Activated naive CD4-positive, alpha-beta T cell treated with anti-CD3 and anti-CD28 coated beads, Interleukin-2, amount 50 U/mL, for 24 hours (primary cell): ENCODE measurements around the gene RLN1.

Source experiments
- H3K27ac Mint-ChIP-seq: one replicate; pipeline ENCODE4 v1.8.0; 2021; ENCODE audit warnings: mild to moderate bottlenecking, mixed read lengths
- H3K27me3 Mint-ChIP-seq: one replicate; pipeline ENCODE4 v1.8.0; 2021; ENCODE audit warnings: mixed read lengths
- H3K36me3 Mint-ChIP-seq: one replicate; pipeline ENCODE4 v1.8.0; 2021; ENCODE audit warnings: mixed read lengths
- H3K4me1 Mint-ChIP-seq: one replicate; pipeline ENCODE4 v1.8.0; 2021; ENCODE audit warnings: mixed read lengths
- H3K4me3 Mint-ChIP-seq: one replicate; pipeline ENCODE4 v1.8.0; 2021; ENCODE audit warnings: mild to moderate bottlenecking, mixed read lengths
- H3K9me3 Mint-ChIP-seq: one replicate; pipeline ENCODE4 v1.8.0; 2021; ENCODE audit warnings: mixed read lengths

The RLN1 gene

DNA sequence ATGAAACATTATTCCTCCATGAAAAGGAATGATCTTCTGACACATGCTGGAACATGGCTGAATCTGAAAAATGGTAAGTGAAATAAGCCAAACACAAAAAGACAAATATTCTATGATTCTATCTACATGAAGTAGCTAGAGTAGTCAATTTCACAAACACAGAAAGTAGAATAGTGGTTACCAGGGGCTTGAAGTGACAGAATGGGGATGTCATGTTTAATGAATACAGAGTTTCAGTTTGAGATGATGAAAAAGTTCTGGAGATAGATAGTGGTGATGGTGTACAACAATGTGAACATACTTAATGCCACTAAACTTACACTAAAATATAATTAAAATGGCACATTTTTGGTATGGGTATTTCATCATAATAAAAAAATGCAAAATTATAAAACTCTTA lies 53.4 kb downstream of the RLN1 start:
- H3K4me3 Mint-ChIP-seq: no peak overlapping the region
- peaks cover 8% of the 10 kb centered on the region for H3K4me1 Mint-ChIP-seq
- peaks cover 2% of the 10 kb centered on the region for H3K27me3 Mint-ChIP-seq
- peaks cover 12% of the 10 kb centered on the region for H3K36me3 Mint-ChIP-seq
- peaks cover 18% of the 10 kb centered on the region for H3K9me3 Mint-ChIP-seq
- H3K27ac Mint-ChIP-seq: no peak overlapping the region
